Esophagus squamous epithelium (tissue), 5 donors: ENCODE data around the gene ACP6. TPM values are rescaled to one million over a fixed set of nuclear protein-coding genes. Genes with fewer than 3 reads are reported as not detected.

ENCODE experiments used
- DNase-seq: peaks from one replicate; lab custom pipeline; 2025; lab: John Stamatoyannopoulos, UW
- H3K27ac ChIP-seq, 4 donors: fragments of 200-600 bp; sonication (generic); one replicate each; pipeline ENCODE4 v1.5.1; 2016 to 2019; ENCODE audit warnings: mild to moderate bottlenecking in 1 of 4
- H3K27me3 ChIP-seq, 4 donors: fragments of 200-600 bp; sonication (generic); 1 replicate in 3 of 4; 2 replicates in 1 of 4; pipeline versions ENCODE4 v1.5.1 to v1.6.0; 2017 to 2021; ENCODE audit warnings: antibody characterized with exemption in 1 of 4
- H3K36me3 ChIP-seq, 3 donors: fragments of 200-600 bp; sonication (generic); one replicate each; pipeline ENCODE4 v1.5.1; 2016 to 2019
- H3K4me1 ChIP-seq, 3 donors: fragments of 200-600 bp; sonication (generic); one replicate each; pipeline ENCODE4 v1.5.1; 2017 to 2019
- H3K4me3 ChIP-seq, 4 donors: fragments of 200-600 bp; sonication (generic); 1 replicate in 3 of 4; 2 replicates in 1 of 4; pipeline ENCODE4 v1.5.1; 2016 to 2019; ENCODE audit warnings: mild to moderate bottlenecking in 2 of 4, moderate library complexity in 1 of 4
- H3K9me3 ChIP-seq, 3 donors: fragments of 200-600 bp; sonication (generic); one replicate each; pipeline ENCODE4 v1.5.1; 2016 to 2019
- POLR2A ChIP-seq, 4 donors: fragments of 450-650 bp; IDR thresholded peaks; one replicate each; pipeline ENCODE4 v1.6.1; 2017; ENCODE audit warnings: antibody characterized with exemption in 4 of 4, mild to moderate bottlenecking in 4 of 4, moderate library complexity in 3 of 4
- WGBS, 2 donors: methylation state at CpG; one replicate each; pipeline ENCODE4 v1.1.5; 2018; 5-methylcytosine and 5-hydroxymethylcytosine counted together
- intact Hi-C: fragments of 100-400 bp; cut with DNase I; formaldehyde crosslinking; loops from one replicate; pipeline ENCODE4 v1.15.0; 2022
- total RNA-seq, 4 donors: library from RNA; depleted of rRNA; stranded (reverse); fragments of >200 nt; gene quantifications; one replicate each; pipeline ENCODE4 v1.1.0, GENCODE V29; 2016
- TF ChIP-seq, protein P1 (sequence below), 6 experiments: fragments of 450-650 bp in 4 of 6; fragments of 200-600 bp in 2 of 6; sonication (generic) in 2 of 6; IDR thresholded peaks; one replicate each; pipeline ENCODE4 v1.5.1; 2016 to 2019; ENCODE audit warnings: antibody characterized with exemption in 6 of 6, mild to moderate bottlenecking in 4 of 6, moderate library complexity in 4 of 6
- donor health status: DM: yes; HTN: yes; CAD: no.

ACP6 gene
- total RNA-seq, 4 donors from 2014 or later, result 3.5 to 12.4 (median 8.4) TPM

DNA sequence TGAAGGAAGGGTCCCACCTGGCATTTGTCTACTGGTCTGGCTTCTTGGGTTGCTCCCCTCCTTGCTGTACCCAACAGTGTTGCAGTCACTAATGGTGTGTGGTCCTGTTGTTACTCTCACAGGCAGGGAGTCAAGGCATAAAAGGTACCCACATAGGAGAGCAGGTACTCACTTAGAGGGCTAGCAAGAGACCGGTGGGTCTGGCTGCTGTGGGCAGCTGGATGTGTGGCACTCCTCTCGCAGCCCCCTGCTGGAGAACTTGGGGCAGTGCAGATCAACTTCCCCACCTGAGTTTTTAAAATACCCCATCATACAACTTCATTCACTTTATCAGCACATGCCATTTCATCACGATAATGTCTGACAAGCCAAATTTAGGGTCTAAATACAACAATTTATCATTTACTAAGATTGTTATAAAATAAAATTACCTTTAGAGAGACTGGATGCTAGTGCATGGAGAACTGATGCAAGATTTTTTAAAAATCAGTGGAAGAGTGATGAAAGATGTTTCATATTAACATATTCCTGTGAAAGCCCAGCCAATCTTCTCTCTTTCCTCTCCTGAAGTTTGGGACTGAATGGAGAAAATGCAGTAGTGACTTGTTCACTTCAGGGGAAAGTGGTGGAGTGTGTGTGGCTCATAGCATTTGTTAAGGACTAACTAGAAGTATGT lies 42.8 kb downstream of the ACP6 start:
- intact Hi-C loops, result loop anchor here (5.0 kb wide), 1 partner anchor 120 kb away; no protein-coding TSS in a partner anchor
- H3K9me3 ChIP-seq, result no peaks in the 10 kb centered on the region
- no peak overlapping the region for H3K27ac ChIP-seq
- no peak for DNase-seq
- no peak for TF ChIP-seq POLR2A (IDR thresholded peaks at IDR 0.05)
- TF ChIP-seq, protein P1, sequence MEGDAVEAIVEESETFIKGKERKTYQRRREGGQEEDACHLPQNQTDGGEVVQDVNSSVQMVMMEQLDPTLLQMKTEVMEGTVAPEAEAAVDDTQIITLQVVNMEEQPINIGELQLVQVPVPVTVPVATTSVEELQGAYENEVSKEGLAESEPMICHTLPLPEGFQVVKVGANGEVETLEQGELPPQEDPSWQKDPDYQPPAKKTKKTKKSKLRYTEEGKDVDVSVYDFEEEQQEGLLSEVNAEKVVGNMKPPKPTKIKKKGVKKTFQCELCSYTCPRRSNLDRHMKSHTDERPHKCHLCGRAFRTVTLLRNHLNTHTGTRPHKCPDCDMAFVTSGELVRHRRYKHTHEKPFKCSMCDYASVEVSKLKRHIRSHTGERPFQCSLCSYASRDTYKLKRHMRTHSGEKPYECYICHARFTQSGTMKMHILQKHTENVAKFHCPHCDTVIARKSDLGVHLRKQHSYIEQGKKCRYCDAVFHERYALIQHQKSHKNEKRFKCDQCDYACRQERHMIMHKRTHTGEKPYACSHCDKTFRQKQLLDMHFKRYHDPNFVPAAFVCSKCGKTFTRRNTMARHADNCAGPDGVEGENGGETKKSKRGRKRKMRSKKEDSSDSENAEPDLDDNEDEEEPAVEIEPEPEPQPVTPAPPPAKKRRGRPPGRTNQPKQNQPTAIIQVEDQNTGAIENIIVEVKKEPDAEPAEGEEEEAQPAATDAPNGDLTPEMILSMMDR (IDR thresholded peaks at IDR 0.05), result peak; percentile 72 to 93 (median 84)
- H3K36me3 ChIP-seq, result peaks cover 0 to 25% (median 0%) of the 10 kb centered on the region in 3 donors
- H3K4me3 ChIP-seq, result no peak overlapping the region
- H3K27me3 ChIP-seq, result no peaks in the 10 kb centered on the region
- H3K4me1 ChIP-seq, result no peaks in the 10 kb centered on the region
- 12 to 15% methylated on average over 3 of the region's 3 CpGs for WGBS, 2 donors

DNA sequence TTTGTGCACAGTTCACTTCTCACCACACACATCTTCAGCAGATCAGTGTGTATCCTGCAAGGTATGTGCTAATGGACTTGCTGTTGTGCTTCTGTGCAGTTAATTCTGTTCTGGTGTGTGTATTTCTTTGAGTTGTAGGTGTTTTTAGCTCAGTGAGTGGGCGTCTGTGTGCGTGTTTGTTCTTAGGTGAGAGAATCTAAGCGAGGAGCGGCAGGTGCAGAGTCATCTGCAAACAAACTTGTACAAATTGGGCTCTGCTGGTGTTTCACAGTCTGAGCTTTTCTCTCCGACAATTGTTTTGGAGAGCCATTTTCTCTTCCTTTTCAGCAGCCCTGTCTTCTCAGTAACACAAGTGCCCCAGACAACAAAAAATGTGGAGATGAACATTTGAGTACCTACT lies 43.6 kb downstream of the ACP6 start:
- intact Hi-C loops, result loop anchor here (5.0 kb wide), 1 partner anchor 119 kb away; no protein-coding TSS in a partner anchor
- no peaks in the 10 kb centered on the region for H3K4me1 ChIP-seq
- no peak overlapping the region for H3K4me3 ChIP-seq
- H3K36me3 ChIP-seq, result peaks cover 0 to 32% (median 0%) of the 10 kb centered on the region in 3 donors
- no peak for TF ChIP-seq POLR2A (IDR thresholded peaks at IDR 0.05)
- TF ChIP-seq, protein P1 (IDR thresholded peaks at IDR 0.05), result no peak
- DNase-seq, result no peak
- H3K27ac ChIP-seq, result no peak overlapping the region
- no peaks in the 10 kb centered on the region for H3K9me3 ChIP-seq
- WGBS, 2 donors, result 75 to 91% methylated on average over 5 of the region's 5 CpGs
- no peaks in the 10 kb centered on the region for H3K27me3 ChIP-seq

DNA sequence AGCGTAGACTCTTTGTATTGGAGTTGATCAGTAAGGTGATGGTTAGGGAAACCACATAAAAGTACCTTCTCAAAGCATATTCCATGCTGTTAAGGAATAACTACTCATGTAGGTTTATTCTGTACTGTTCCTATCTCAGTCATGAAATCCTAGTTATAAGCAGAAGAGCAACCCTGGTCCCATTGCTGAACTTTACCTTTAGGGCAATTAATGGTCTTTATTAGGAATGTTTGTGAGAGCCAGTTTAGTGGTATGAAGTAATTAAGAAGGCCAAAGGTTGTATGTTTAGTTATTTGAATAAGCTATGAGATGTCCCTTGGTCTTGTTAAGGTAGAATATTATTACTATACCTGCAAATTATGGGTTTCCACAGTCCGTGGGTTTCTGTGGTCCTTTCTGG lies 44.0 kb downstream of the ACP6 start:
- DNase-seq, result no peak
- intact Hi-C loops, result loop anchor here (5.0 kb wide), 1 partner anchor 119 kb away; no protein-coding TSS in a partner anchor
- WGBS, 2 donors, result 80 to 96% methylated on average over 2 of the region's 2 CpGs
- Histone ChIP-seq H3K9me3 (no peaks in the 10 kb centered on the region), H3K4me3 (no peak overlapping the region), H3K27me3 (no peaks in the 10 kb centered on the region), H3K4me1 (no peaks in the 10 kb centered on the region), H3K36me3 (peaks cover 0 to 36% (median 0%) of the 10 kb centered on the region in 3 donors), H3K27ac (no peak overlapping the region)
- no peak for TF ChIP-seq POLR2A (IDR thresholded peaks at IDR 0.05)
- TF ChIP-seq, protein P1 (IDR thresholded peaks at IDR 0.05), result no peak

DNA sequence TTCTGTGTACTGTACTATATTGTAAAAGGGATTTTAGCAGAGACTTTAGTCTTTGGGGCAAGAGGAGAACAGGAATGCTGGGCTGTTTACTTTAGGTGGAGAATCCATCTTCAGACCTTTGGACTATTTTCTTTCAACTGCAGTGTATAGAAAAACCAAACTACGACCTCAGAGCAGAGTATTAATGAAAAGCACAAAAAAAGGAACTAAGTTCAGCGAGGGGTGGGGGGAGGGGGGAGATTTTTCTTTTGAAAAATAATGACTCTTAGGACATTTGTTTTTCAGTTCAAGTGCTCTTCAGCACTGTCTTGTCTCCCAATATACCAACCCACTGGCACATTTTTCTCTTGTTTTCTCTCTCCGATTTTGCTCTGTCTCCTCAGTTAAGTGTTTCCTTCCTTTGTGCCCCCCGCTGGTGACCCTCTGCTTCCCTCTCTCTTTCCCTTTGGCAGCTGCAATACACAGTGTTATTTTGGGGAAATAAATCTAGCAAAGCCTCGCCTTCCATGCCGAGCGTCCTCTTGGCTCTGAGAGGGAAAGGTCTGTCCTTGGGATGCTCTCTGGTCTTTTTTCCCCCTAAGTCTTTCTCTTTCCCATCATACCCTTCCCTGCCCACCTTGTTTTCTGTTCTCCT lies 44.8 kb downstream of the ACP6 start:
- Histone ChIP-seq H3K27me3 (no peaks in the 10 kb centered on the region), H3K9me3 (no peaks in the 10 kb centered on the region), H3K36me3 (peaks cover 0 to 41% (median 0%) of the 10 kb centered on the region in 3 donors), H3K27ac (no peak overlapping the region), H3K4me1 (no peaks in the 10 kb centered on the region), H3K4me3 (no peak overlapping the region)
- TF ChIP-seq, protein P1 (IDR thresholded peaks at IDR 0.05), result no peak
- no peak for TF ChIP-seq POLR2A (IDR thresholded peaks at IDR 0.05)
- intact Hi-C loops, result loop anchor here (5.0 kb wide), 1 partner anchor 118 kb away; no protein-coding TSS in a partner anchor
- 38 to 52% methylated on average over 7 of the region's 7 CpGs for WGBS, 2 donors
- DNase-seq, result no peak

DNA sequence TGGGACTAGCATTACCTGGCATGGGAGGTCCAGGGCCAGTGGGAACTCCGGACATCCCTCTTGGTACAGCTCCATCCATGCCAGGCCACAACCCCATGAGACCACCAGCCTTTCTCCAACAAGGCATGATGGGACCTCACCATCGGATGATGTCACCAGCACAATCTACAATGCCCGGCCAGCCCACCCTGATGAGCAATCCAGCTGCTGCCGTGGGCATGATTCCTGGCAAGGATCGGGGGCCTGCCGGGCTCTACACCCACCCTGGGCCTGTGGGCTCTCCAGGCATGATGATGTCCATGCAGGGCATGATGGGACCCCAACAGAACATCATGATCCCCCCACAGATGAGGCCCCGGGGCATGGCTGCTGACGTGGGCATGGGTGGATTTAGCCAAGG lies 45.8 kb downstream of the ACP6 start:
- 90% methylated on average over 2 of the region's 8 CpGs; no CpG with 5 or more reads in 1 of the 2 donors for WGBS, 2 donors
- intact Hi-C loops, result no loop called here
- TF ChIP-seq, protein P1 (IDR thresholded peaks at IDR 0.05), result no peak
- Histone ChIP-seq H3K4me1 (no peaks in the 10 kb centered on the region), H3K27me3 (no peaks in the 10 kb centered on the region), H3K27ac (no peak overlapping the region), H3K9me3 (no peaks in the 10 kb centered on the region), H3K36me3 (peaks cover 0 to 49% (median 0%) of the 10 kb centered on the region in 3 donors), H3K4me3 (no peak overlapping the region)
- no peak for DNase-seq
